GM10266 (cell line): ENCODE measurements around the gene DPEP1.

Experiments
- DNase-seq: peaks from one replicate; pipeline ENCODE4 v3.0.0; 2012; ENCODE audit errors: extremely low spot score
- TF ChIP-seq, protein P1 (sequence below): IDR thresholded peaks from 2 replicates; pipeline ENCODE4 v1.5.1; 2012; ENCODE audit warnings: mild to moderate bottlenecking, low read depth; ENCODE audit not compliant: control insufficient read depth, insufficient read depth; ENCODE audit errors: missing control alignments

The DPEP1 gene

GRCh38 chr16:89575247-89576152 lies 37.9 kb upstream of the DPEP1 start, which contains the start of gene CPNE7:
Gene CPNE7 (plus strand): TSS chr16:89575758. CDS start chr16:89575898, 140 bp downstream.
- peak; percentile 87 for DNase-seq
- TF ChIP-seq, protein P1, sequence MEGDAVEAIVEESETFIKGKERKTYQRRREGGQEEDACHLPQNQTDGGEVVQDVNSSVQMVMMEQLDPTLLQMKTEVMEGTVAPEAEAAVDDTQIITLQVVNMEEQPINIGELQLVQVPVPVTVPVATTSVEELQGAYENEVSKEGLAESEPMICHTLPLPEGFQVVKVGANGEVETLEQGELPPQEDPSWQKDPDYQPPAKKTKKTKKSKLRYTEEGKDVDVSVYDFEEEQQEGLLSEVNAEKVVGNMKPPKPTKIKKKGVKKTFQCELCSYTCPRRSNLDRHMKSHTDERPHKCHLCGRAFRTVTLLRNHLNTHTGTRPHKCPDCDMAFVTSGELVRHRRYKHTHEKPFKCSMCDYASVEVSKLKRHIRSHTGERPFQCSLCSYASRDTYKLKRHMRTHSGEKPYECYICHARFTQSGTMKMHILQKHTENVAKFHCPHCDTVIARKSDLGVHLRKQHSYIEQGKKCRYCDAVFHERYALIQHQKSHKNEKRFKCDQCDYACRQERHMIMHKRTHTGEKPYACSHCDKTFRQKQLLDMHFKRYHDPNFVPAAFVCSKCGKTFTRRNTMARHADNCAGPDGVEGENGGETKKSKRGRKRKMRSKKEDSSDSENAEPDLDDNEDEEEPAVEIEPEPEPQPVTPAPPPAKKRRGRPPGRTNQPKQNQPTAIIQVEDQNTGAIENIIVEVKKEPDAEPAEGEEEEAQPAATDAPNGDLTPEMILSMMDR: no peak

- DNase-seq: no peak
- TF ChIP-seq, protein P1: no peak
Measured at GRCh38 chr16:89576153-89577054, 37.0 kb upstream of the DPEP1 start.

- TF ChIP-seq, protein P1: no peak
- DNase-seq: no peak
Measured at GRCh38 chr16:89577055-89577759, 36.2 kb upstream of the DPEP1 start.

DNA sequence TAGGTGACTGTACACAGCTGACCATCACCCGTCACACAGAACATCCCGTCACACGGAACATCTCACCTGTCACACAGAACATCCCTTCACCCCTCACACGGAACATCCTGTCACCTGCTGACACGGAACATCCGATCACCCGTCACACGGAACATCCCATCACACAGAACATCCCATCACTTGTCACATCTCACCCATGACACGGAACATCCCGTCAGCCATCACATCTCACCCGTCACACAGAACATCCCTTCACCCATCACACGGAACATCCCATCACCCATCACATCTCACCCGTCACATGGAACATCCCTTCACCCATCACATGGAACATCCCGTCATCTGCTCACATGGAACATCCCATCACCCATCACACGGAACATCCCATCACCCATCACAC lies 34.1 kb upstream of the DPEP1 start:
- TF ChIP-seq, protein P1: no peak

DNA sequence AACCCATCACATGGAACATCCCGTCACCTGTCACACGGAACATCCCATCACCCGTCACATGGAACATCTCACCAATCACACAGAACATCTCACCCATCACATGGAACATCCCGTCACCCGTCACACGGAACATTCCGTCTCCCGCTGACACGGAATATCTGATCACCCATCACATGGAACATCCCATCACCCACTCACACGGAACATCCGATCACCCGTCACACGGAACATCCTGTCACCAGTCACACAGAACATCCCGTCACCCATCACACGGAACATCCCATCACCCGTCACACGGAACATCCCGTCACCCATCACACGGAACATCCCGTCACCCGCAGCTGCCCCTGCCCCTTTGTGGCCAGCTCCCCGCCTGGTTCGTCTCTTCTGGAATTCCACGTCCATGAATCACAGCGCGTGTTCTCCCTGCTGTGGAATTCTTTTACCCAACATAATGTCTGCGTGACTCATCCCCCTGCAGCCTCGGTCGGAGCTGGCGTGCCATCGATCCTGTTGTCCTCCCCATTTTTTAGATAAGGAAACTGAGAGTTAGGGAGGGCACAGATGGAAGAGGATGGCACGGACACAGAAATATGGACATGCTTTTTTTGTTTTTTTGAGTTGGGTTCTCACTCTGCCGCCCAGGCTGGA lies 32.3 kb upstream of the DPEP1 start:
- DNase-seq: no peak
- TF ChIP-seq, protein P1: no peak

More for the DNA sequence above, 34.1 kb upstream of the DPEP1 start:
- DNase-seq: no peak

DNA sequence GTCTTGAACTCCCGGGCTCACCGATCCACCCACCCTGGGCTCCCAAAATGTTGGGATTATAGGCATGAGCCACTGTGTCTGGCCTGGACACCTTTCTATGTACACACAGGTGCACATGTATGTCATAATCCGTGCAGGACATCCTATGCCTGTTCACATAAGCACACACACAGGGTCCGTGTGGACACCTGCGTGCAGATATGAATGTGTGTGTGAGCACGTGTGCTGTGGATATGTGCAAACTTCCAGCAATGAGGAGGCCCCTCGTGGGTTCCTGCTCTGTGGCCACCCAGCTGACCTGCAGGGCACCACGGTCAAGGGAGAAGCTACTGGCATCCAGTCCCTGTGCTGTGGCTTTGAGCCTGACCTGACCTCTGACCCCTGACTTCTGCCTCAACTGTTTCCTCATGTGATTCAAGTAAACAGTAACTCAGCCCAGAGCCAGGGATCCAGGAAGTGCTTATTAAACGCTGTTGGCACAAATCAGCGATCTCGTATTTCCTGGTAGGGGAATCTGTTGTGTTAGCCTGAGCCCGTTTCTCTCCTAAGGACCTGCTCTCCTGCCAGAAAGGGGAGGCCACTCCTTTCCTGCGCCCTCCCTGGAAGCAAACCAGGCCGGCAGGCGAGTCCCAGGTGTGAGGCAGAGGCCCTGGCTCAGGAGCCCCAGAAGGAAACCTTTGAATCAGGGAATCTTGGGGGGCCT lies 31.4 kb upstream of the DPEP1 start:
- TF ChIP-seq, protein P1: no peak
- DNase-seq: no peak
